GM12864 (cell line): Measurements from ENCODE around the gene CHTF18.

Experiments
- DNase-seq: peaks from one replicate; pipeline ENCODE4 v3.0.0-alpha.2; 2011; ENCODE audit warnings: low read depth
- H3K4me3 ChIP-seq: 2 replicates; pipeline ENCODE4 v1.5.1; 2011; ENCODE audit warnings: mild to moderate bottlenecking, low read depth, low read length, control low read depth
- CTCF ChIP-seq: IDR thresholded peaks from 2 replicates; pipeline ENCODE4 v1.5.1; 2011; ENCODE audit warnings: low read depth, mild to moderate bottlenecking, moderate library complexity, low read length, control low read depth, inconsistent platforms; ENCODE audit errors: missing control alignments

CHTF18 gene

GRCh38 chr16:838741-839140, 50.3 kb downstream of the CHTF18 start:
- no peak for DNase-seq
- no peak overlapping the region for H3K4me3 ChIP-seq
- TF ChIP-seq CTCF: no peak

GRCh38 chr16:839643-840408, 51.4 kb downstream of the CHTF18 start:
- DNase-seq: no peak
- no peak for TF ChIP-seq CTCF
- no peak overlapping the region for H3K4me3 ChIP-seq

- no peak for DNase-seq
- no peak for TF ChIP-seq CTCF
- no peak overlapping the region for H3K4me3 ChIP-seq
These were observed 52.4 kb downstream of the CHTF18 start for GRCh38 chr16:840561-841454.

- no peak for TF ChIP-seq CTCF
- DNase-seq: no peak
- no peak overlapping the region for H3K4me3 ChIP-seq
These were observed 53.1 kb downstream of the CHTF18 start for GRCh38 chr16:841455-842060.

GRCh38 chr16:842061-842476, 53.6 kb downstream of the CHTF18 start:
- no peak for TF ChIP-seq CTCF
- no peak for DNase-seq
- no peak overlapping the region for H3K4me3 ChIP-seq

- H3K4me3 ChIP-seq: no peak overlapping the region
- no peak for DNase-seq
- no peak for TF ChIP-seq CTCF
These were observed 54.5 kb downstream of the CHTF18 start for GRCh38 chr16:842711-843560.
